Measurements from ENCODE around the gene PLAC9.

Gene PLAC9

DNA sequence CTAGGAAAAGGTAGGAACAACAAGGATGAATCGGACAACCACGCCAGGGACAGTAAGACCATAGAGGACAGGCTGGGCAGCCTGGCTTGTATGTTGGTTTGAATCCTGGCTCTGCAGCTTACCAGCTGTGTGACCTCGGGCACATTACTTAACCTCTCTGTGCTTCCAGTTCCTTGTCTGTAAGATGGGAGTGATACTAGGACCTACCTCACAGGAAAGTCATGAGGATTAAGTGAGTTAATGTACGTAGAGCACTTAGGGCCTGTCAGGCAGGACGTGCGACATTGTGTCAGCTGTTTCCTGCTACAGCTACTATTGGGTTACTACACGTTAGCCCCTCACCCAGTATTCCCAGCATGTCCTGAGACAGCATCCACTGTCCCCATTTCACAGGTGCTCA is 32.1 kb downstream of the PLAC9 start:
- H3K27ac Mint-ChIP-seq: no peak overlapping the region
- H3K4me1 Mint-ChIP-seq: peaks cover 53% of the 10 kb centered on the region
- no peak overlapping the region for H3K4me3 Mint-ChIP-seq
- no peaks in the 10 kb centered on the region for H3K27me3 Mint-ChIP-seq (ENCODE audit: low read depth)
- no peaks in the 10 kb centered on the region for H3K9me3 Mint-ChIP-seq
- peaks cover 25% of the 10 kb centered on the region for H3K36me3 Mint-ChIP-seq (ENCODE audit: low read depth)
- TF ChIP-seq, protein P1, sequence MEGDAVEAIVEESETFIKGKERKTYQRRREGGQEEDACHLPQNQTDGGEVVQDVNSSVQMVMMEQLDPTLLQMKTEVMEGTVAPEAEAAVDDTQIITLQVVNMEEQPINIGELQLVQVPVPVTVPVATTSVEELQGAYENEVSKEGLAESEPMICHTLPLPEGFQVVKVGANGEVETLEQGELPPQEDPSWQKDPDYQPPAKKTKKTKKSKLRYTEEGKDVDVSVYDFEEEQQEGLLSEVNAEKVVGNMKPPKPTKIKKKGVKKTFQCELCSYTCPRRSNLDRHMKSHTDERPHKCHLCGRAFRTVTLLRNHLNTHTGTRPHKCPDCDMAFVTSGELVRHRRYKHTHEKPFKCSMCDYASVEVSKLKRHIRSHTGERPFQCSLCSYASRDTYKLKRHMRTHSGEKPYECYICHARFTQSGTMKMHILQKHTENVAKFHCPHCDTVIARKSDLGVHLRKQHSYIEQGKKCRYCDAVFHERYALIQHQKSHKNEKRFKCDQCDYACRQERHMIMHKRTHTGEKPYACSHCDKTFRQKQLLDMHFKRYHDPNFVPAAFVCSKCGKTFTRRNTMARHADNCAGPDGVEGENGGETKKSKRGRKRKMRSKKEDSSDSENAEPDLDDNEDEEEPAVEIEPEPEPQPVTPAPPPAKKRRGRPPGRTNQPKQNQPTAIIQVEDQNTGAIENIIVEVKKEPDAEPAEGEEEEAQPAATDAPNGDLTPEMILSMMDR (IDR thresholded peaks at IDR 0.05; ENCODE audit: unreplicated experiment in 3 of 3): no peak

DNA sequence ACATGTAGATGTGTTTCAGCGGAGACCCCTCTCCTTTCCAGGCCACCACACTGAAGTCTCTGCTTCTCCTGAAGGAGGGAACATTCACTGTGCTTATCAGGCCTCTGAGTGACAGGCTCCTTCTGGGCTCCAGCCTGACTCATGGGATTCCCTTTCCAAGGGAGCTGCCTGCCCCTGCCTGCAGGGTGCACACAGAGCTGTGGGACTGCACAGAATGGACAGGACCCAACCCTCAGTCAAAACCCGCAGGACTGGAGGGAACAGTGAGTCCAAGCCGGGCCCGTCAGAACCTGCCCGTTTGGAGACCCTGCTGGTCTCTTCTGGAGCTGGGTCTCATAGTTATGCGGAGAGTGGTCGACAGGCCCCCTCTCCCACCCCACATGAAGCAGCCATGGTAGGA is 32.6 kb downstream of the PLAC9 start:
- TF ChIP-seq, protein P1 (IDR thresholded peaks at IDR 0.05; ENCODE audit: unreplicated experiment in 3 of 3): no peak
- H3K4me1 Mint-ChIP-seq: peaks cover 52% of the 10 kb centered on the region
- H3K36me3 Mint-ChIP-seq (ENCODE audit: low read depth): peaks cover 22% of the 10 kb centered on the region
- no peaks in the 10 kb centered on the region for H3K27me3 Mint-ChIP-seq (ENCODE audit: low read depth)
- H3K9me3 Mint-ChIP-seq: no peaks in the 10 kb centered on the region
- H3K4me3 Mint-ChIP-seq: no peak overlapping the region
- no peak overlapping the region for H3K27ac Mint-ChIP-seq

DNA sequence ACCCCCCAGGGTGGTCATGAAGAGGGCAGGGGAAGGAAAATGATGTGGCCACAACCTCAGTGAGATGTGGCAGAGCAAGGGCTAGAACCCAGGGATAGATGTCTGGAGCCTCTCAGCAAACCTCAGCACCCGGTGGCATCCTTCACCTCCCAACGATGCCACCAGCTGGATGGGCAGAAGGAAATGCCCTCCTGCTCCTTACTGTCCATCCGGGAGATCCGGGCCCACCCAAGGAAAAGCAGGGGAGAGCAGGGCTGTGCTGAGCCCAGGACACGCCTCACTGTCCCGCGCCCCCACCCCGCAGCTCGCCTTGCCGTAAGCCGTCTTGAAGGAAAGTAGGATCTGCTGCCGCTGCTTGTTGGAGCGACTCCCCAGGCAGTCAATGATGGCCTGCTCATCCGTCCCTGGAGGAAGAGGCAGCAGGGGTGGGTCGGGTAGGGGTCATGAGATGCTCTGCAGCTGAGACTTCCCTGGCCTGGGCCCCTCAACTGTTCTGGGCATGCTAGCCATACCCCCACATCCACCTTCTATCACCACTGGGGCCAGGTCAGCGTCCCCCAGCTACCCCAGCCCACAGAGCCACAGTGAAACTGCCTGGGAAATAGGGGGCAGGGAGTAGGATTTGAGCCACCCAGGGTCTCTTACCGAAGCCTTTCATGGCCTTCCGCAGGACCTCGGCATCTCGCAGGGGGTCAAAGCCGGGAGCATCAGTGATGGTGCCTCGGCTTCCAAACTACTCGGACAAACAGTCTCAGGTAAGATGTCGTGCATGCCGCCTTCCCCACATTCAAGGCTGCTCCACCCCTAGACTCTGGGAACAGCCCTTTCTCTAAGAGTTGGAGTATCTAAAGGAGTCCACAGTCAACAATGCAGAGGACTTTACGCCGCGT is 34.3 kb downstream of the PLAC9 start:
- TF ChIP-seq, protein P1 (IDR thresholded peaks at IDR 0.05; ENCODE audit: unreplicated experiment in 3 of 3): no peak
- no peaks in the 10 kb centered on the region for H3K9me3 Mint-ChIP-seq
- no peaks in the 10 kb centered on the region for H3K27me3 Mint-ChIP-seq (ENCODE audit: low read depth)
- peaks cover 40% of the 10 kb centered on the region for H3K4me1 Mint-ChIP-seq
- no peak overlapping the region for H3K4me3 Mint-ChIP-seq
- H3K36me3 Mint-ChIP-seq (ENCODE audit: low read depth): peaks cover 17% of the 10 kb centered on the region
- H3K27ac Mint-ChIP-seq: peak overlapping the region in 1 of 3 experiments; percentile 62

DNA sequence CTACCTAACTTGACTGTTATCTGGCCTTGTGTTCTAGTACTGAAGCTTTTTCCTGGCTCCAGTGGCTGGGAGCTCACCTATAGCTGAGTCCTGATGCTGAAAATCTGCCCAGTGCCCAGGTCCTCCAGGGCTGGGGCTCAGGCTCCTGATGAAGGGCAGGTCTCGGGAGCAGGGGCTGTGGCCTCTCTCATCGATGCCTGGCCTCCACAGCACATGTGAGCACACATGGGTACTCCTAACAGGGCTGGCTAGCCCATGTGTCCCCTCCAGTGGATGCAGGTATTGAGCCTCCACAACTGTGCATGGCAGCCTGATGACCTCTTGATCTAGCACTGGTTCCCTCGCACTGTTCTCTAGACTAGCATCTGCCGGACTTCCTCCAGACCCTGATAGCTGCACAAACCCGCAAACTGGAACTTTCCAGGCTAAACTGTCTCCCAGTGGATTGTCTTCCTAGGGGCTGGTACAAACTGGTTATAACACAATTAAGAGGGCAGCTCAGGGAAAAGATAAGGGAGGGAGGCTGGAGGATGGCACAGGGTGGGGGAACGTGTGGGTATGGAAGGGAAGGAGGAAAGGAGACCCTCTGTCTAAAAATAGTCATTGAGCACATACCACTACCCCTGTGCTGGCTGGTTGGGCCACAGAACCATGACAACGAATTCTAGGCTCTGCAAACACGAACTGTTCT is 35.1 kb downstream of the PLAC9 start:
- peaks cover 39% of the 10 kb centered on the region for H3K4me1 Mint-ChIP-seq
- H3K9me3 Mint-ChIP-seq: no peaks in the 10 kb centered on the region
- TF ChIP-seq, protein P1 (IDR thresholded peaks at IDR 0.05; ENCODE audit: unreplicated experiment in 3 of 3): no peak
- H3K27me3 Mint-ChIP-seq (ENCODE audit: low read depth): no peaks in the 10 kb centered on the region
- peak overlapping the region in 1 of 3 experiments; percentile 56 for H3K4me3 Mint-ChIP-seq
- peak overlapping the region in 2 of 3 experiments; percentile 62 to 78 for H3K27ac Mint-ChIP-seq
- H3K36me3 Mint-ChIP-seq (ENCODE audit: low read depth): peaks cover 17% of the 10 kb centered on the region

DNA sequence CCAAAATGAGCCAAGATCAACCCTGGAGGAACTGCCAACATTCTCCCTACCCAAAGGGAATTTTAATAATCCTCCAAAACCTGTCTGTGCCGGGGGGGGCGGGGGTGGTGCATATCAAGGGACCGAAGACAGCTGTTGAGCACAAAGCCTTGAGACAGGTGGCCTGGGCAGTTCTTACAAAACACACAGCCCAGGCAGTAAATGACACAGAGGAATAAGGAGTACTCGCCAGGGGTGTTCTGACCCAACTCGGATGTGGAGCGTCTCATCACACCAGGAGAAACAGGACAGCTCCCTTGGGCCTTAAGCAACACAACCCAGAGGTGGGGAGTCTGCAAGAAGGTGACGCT is 35.6 kb downstream of the PLAC9 start:
- Mint-ChIP-seq H3K9me3 (no peaks in the 10 kb centered on the region), H3K4me1 (peaks cover 39% of the 10 kb centered on the region), H3K36me3 (ENCODE audit: low read depth) (peaks cover 14% of the 10 kb centered on the region), H3K27ac (peak overlapping the region in 2 of 3 experiments; percentile 62 to 78), H3K27me3 (ENCODE audit: low read depth) (no peaks in the 10 kb centered on the region), H3K4me3 (peak overlapping the region in 1 of 3 experiments; percentile 56)
- TF ChIP-seq, protein P1 (IDR thresholded peaks at IDR 0.05; ENCODE audit: unreplicated experiment in 3 of 3): no peak

Measured in nephron (organoid).